ENCODE results near the gene SPEM2.
A peak's percentile ranks its signal among the peaks of the same experiment; 100 is the strongest.

SPEM2 gene

GRCh38 chr17:7407082-7407481 lies 18.3 kb upstream of the SPEM2 start:
- Histone ChIP-seq H3K4me3 (no peak overlapping the region), H4K20me1 (peaks cover 0 to 12% (median 0%) of the 10 kb centered on the region in 11 experiments; a peak in 2 of 22 replicates), H3K27ac (no peak overlapping the region), H3K36me3 (peaks cover 0 to 30% (median 18%) of the 10 kb centered on the region in 11 experiments; a peak in 14 of 22 replicates), H3K4me2 (0 out of 22 replicates have a peak overlapping the region, but pooled peaks of 3 of the 11 experiments have one; percentile 4 to 11 (median 7)), H3K4me1 (peaks cover 19 to 38% (median 31%) of the 10 kb centered on the region in 10 experiments), H3K9ac (no peak overlapping the region), H3K27me3 (no peaks in the 10 kb centered on the region), H3K9me3 (replicated peaks in 1 of 11) (no peaks in the 10 kb centered on the region)
- TF ChIP-seq Cebpa-rat (IDR thresholded peaks at IDR 0.05): no peak

- peaks cover 13 to 34% (median 30%) of the 10 kb centered on the region in 10 experiments for H3K4me1 ChIP-seq
- peaks cover 0 to 30% (median 18%) of the 10 kb centered on the region in 11 experiments; a peak in 14 of 22 replicates for H3K36me3 ChIP-seq
- no peaks in the 10 kb centered on the region for H3K9me3 ChIP-seq (replicated peaks in 1 of 11)
- no peak within 1 kb of the TSS for H3K4me3 ChIP-seq
- H3K9ac ChIP-seq: no peak within 1 kb of the TSS
- no peaks in the 10 kb centered on the region for H3K27me3 ChIP-seq
- no peak within 1 kb of the TSS for H3K27ac ChIP-seq
- 0 out of 22 replicates have a peak within 1 kb of the TSS, but pooled peaks of 4 of the 11 experiments have one; percentile 4 to 22 (median 9) for H3K4me2 ChIP-seq
- peaks cover 0 to 12% (median 0%) of the 10 kb centered on the region in 11 experiments; a peak in 2 of 22 replicates for H4K20me1 ChIP-seq
- TF ChIP-seq Cebpa-rat (IDR thresholded peaks at IDR 0.05): no peak
Observed at GRCh38 chr17:7407485-7408251, 17.7 kb upstream of the SPEM2 start, which contains the start of gene NLGN2. Gene NLGN2, plus strand, starts transcription at chr17:7407845. Its CDS starts 411 bp downstream, at chr17:7408256.

GRCh38 chr17:7408252-7408727 lies 17.1 kb upstream of the SPEM2 start:
- no peak overlapping the region for H3K27ac ChIP-seq
- H3K9ac ChIP-seq: no peak overlapping the region
- H3K4me3 ChIP-seq: no peak overlapping the region
- TF ChIP-seq Cebpa-rat (IDR thresholded peaks at IDR 0.05): no peak
- H3K9me3 ChIP-seq (replicated peaks in 1 of 11): no peaks in the 10 kb centered on the region
- H3K4me2 ChIP-seq: no peak overlapping the region
- H4K20me1 ChIP-seq: peaks cover 0 to 6% (median 0%) of the 10 kb centered on the region in 11 experiments; a peak in 2 of 22 replicates
- H3K4me1 ChIP-seq: peaks cover 11 to 34% (median 29%) of the 10 kb centered on the region in 10 experiments
- H3K27me3 ChIP-seq: no peaks in the 10 kb centered on the region
- H3K36me3 ChIP-seq: peaks cover 0 to 30% (median 18%) of the 10 kb centered on the region in 11 experiments; a peak in 14 of 22 replicates

GRCh38 chr17:7408863-7409262 lies 16.6 kb upstream of the SPEM2 start:
- Histone ChIP-seq H3K4me3 (no peak overlapping the region), H3K36me3 (peaks cover 0 to 30% (median 18%) of the 10 kb centered on the region in 11 experiments; a peak in 14 of 22 replicates), H4K20me1 (peaks cover 0 to 6% (median 0%) of the 10 kb centered on the region in 11 experiments; a peak in 2 of 22 replicates), H3K4me1 (peaks cover 17 to 40% (median 35%) of the 10 kb centered on the region in 10 experiments), H3K27me3 (no peaks in the 10 kb centered on the region), H3K4me2 (no peak overlapping the region), H3K27ac (no peak overlapping the region), H3K9ac (no peak overlapping the region), H3K9me3 (replicated peaks in 1 of 11) (no peaks in the 10 kb centered on the region)
- no peak for TF ChIP-seq Cebpa-rat (IDR thresholded peaks at IDR 0.05)

GRCh38 chr17:7409716-7410115 lies 15.7 kb upstream of the SPEM2 start:
- H4K20me1 ChIP-seq: peaks cover 0 to 6% (median 0%) of the 10 kb centered on the region in 11 experiments; a peak in 2 of 22 replicates
- H3K4me3 ChIP-seq: no peak overlapping the region
- H3K4me1 ChIP-seq: peaks cover 17 to 42% (median 37%) of the 10 kb centered on the region in 10 experiments
- no peaks in the 10 kb centered on the region for H3K9me3 ChIP-seq (replicated peaks in 1 of 11)
- no peak for TF ChIP-seq Cebpa-rat (IDR thresholded peaks at IDR 0.05)
- H3K27me3 ChIP-seq: no peaks in the 10 kb centered on the region
- H3K36me3 ChIP-seq: peaks cover under 1 to 34% (median 19%) of the 10 kb centered on the region in 11 experiments; a peak in 15 of 22 replicates
- H3K9ac ChIP-seq: no peak overlapping the region
- H3K4me2 ChIP-seq: no peak overlapping the region
- H3K27ac ChIP-seq: no peak overlapping the region

GRCh38 chr17:7410634-7411426 lies 14.6 kb upstream of the SPEM2 start:
- Histone ChIP-seq H3K4me2 (no peak overlapping the region), H3K27me3 (no peaks in the 10 kb centered on the region), H3K36me3 (peaks cover 4 to 45% (median 29%) of the 10 kb centered on the region in 11 experiments; a peak in 18 of 22 replicates), H3K4me3 (no peak overlapping the region), H3K9ac (no peak overlapping the region), H3K9me3 (replicated peaks in 1 of 11) (no peaks in the 10 kb centered on the region), H3K4me1 (peaks cover 11 to 33% (median 28%) of the 10 kb centered on the region in 10 experiments; a peak in 19 of 20 replicates), H3K27ac (no peak overlapping the region), H4K20me1 (peaks cover 0 to 6% (median 0%) of the 10 kb centered on the region in 11 experiments; a peak in 3 of 22 replicates)
- no peak for TF ChIP-seq Cebpa-rat (IDR thresholded peaks at IDR 0.05)

GRCh38 chr17:7411427-7411750 lies 14.0 kb upstream of the SPEM2 start:
- Histone ChIP-seq H3K4me2 (no peak overlapping the region), H3K36me3 (peaks cover 4 to 46% (median 30%) of the 10 kb centered on the region in 11 experiments; a peak in 18 of 22 replicates), H3K9ac (no peak overlapping the region), H3K27ac (no peak overlapping the region), H3K27me3 (no peaks in the 10 kb centered on the region), H3K9me3 (replicated peaks in 1 of 11) (no peaks in the 10 kb centered on the region), H3K4me1 (peaks cover 10 to 27% (median 23%) of the 10 kb centered on the region in 10 experiments; a peak in 18 of 20 replicates), H4K20me1 (peaks cover 0 to 6% (median 0%) of the 10 kb centered on the region in 11 experiments; a peak in 3 of 22 replicates), H3K4me3 (no peak overlapping the region)
- no peak for TF ChIP-seq Cebpa-rat (IDR thresholded peaks at IDR 0.05)

GRCh38 chr17:7413346-7413985 lies 11.9 kb upstream of the SPEM2 start:
- H3K36me3 ChIP-seq: peaks cover 4 to 53% (median 39%) of the 10 kb centered on the region in 11 experiments; a peak in 20 of 22 replicates
- peaks cover 0 to 11% (median 0%) of the 10 kb centered on the region in 11 experiments; a peak in 2 of 22 replicates for H4K20me1 ChIP-seq
- H3K9me3 ChIP-seq (replicated peaks in 1 of 11): no peaks in the 10 kb centered on the region
- peak overlapping the region in 7 of 11 experiments; percentile 22 to 64 (median 52); a peak in 13 of 22 replicates for H3K9ac ChIP-seq
- H3K4me3 ChIP-seq: no peak overlapping the region
- TF ChIP-seq Cebpa-rat (IDR thresholded peaks at IDR 0.05): no peak
- peaks cover 10 to 20% (median 16%) of the 10 kb centered on the region in 10 experiments; a peak in 18 of 20 replicates for H3K4me1 ChIP-seq
- H3K27ac ChIP-seq: peak overlapping the region in 8 of 11 experiments; percentile 13 to 60 (median 48); a peak in 12 of 22 replicates
- H3K27me3 ChIP-seq: no peaks in the 10 kb centered on the region
- peak overlapping the region; percentile 27 to 83 (median 70); a peak in 19 of 22 replicates for H3K4me2 ChIP-seq
